ENCODE data around the gene TEX38.

TEX38 gene

GRCh38 chr1:46665983-46666382, 5.7 kb upstream of the TEX38 start:
- no peaks in the 10 kb centered on the region for H3K9me3 ChIP-seq
- in situ Hi-C loops (cut with MboI; ENCODE audit: low sequenced_read_pairs), result no loop called here
- H3K36me3 ChIP-seq (replicated peaks), result peaks cover 25% of the 10 kb centered on the region
- no peak overlapping the region for H3K4me3 ChIP-seq
- no peaks in the 10 kb centered on the region for H3K27me3 ChIP-seq (ENCODE audit: low read depth)
- DNase-seq (ENCODE audit: low spot score in 2 of 2), result no peak
- H3K4me1 ChIP-seq, result peaks cover 6% of the 10 kb centered on the region

GRCh38 chr1:46667782-46668760, 3.6 kb upstream of the TEX38 start, which contains the start of gene ATPAF1:
Gene ATPAF1, minus strand, starts transcription at chr1:46668364. Its CDS starts 42 bp downstream, at chr1:46668322.
- H3K36me3 ChIP-seq (replicated peaks), result peaks cover 23% of the 10 kb centered on the region
- peak; percentile 40 to 76 for DNase-seq (ENCODE audit: low spot score in 2 of 2)
- H3K4me3 ChIP-seq, result peak within 1 kb of the TSS; percentile 67
- H3K27me3 ChIP-seq (ENCODE audit: low read depth), result no peaks in the 10 kb centered on the region
- in situ Hi-C loops (cut with MboI; ENCODE audit: low sequenced_read_pairs), result no loop called here
- peaks cover 6% of the 10 kb centered on the region for H3K4me1 ChIP-seq
- H3K9me3 ChIP-seq, result no peaks in the 10 kb centered on the region

GRCh38 chr1:46670134-46670533, 1.5 kb upstream of the TEX38 start:
- DNase-seq (ENCODE audit: low spot score in 2 of 2), result no peak
- Histone ChIP-seq H3K9me3 (no peaks in the 10 kb centered on the region), H3K36me3 (replicated peaks) (peaks cover 5% of the 10 kb centered on the region), H3K27me3 (ENCODE audit: low read depth) (no peaks in the 10 kb centered on the region), H3K4me3 (no peak overlapping the region), H3K4me1 (peaks cover 8% of the 10 kb centered on the region)
- in situ Hi-C loops (cut with MboI; ENCODE audit: low sequenced_read_pairs), result no loop called here

GRCh38 chr1:46672696-46673095, 1.0 kb downstream of the TEX38 start:
- Histone ChIP-seq H3K4me1 (peaks cover 3% of the 10 kb centered on the region; the same call in 1 of the 2 replicates), H3K9me3 (no peaks in the 10 kb centered on the region), H3K36me3 (replicated peaks) (peaks cover 8% of the 10 kb centered on the region), H3K27me3 (ENCODE audit: low read depth) (no peaks in the 10 kb centered on the region), H3K4me3 (no peak overlapping the region)
- DNase-seq (ENCODE audit: low spot score in 2 of 2), result no peak
- in situ Hi-C loops (cut with MboI; ENCODE audit: low sequenced_read_pairs), result no loop called here

GRCh38 chr1:46673749-46674182, 2.1 kb downstream of the TEX38 start:
- Histone ChIP-seq H3K4me1 (peaks cover 3% of the 10 kb centered on the region; the same call in 1 of the 2 replicates), H3K9me3 (no peaks in the 10 kb centered on the region), H3K4me3 (no peak overlapping the region), H3K27me3 (ENCODE audit: low read depth) (no peaks in the 10 kb centered on the region), H3K36me3 (replicated peaks) (peaks cover 15% of the 10 kb centered on the region)
- no peak for DNase-seq (ENCODE audit: low spot score in 2 of 2)
- in situ Hi-C loops (cut with MboI; ENCODE audit: low sequenced_read_pairs), result no loop called here

- in situ Hi-C loops (cut with MboI; ENCODE audit: low sequenced_read_pairs), result no loop called here
- no peaks in the 10 kb centered on the region for H3K27me3 ChIP-seq (ENCODE audit: low read depth)
- H3K4me1 ChIP-seq, result peaks cover 3% of the 10 kb centered on the region; the same call in 1 of the 2 replicates
- H3K9me3 ChIP-seq, result no peaks in the 10 kb centered on the region
- no peak for DNase-seq (ENCODE audit: low spot score in 2 of 2)
- H3K4me3 ChIP-seq, result no peak overlapping the region
- H3K36me3 ChIP-seq (replicated peaks), result peaks cover 24% of the 10 kb centered on the region
Measured at GRCh38 chr1:46675549-46676314, 4.1 kb downstream of the TEX38 start.

- Histone ChIP-seq H3K36me3 (replicated peaks) (peaks cover 24% of the 10 kb centered on the region), H3K9me3 (no peaks in the 10 kb centered on the region), H3K4me3 (no peak overlapping the region), H3K4me1 (peaks cover 3% of the 10 kb centered on the region; the same call in 1 of the 2 replicates), H3K27me3 (ENCODE audit: low read depth) (no peaks in the 10 kb centered on the region)
- in situ Hi-C loops (cut with MboI; ENCODE audit: low sequenced_read_pairs), result no loop called here
- no peak for DNase-seq (ENCODE audit: low spot score in 2 of 2)
Measured at GRCh38 chr1:46676531-46676930, 4.9 kb downstream of the TEX38 start.

GRCh38 chr1:46677339-46677738, 5.7 kb downstream of the TEX38 start:
- Histone ChIP-seq H3K9me3 (no peaks in the 10 kb centered on the region), H3K27me3 (ENCODE audit: low read depth) (no peaks in the 10 kb centered on the region), H3K4me1 (peaks cover 3% of the 10 kb centered on the region; the same call in 1 of the 2 replicates), H3K4me3 (no peak overlapping the region), H3K36me3 (replicated peaks) (peaks cover 31% of the 10 kb centered on the region)
- DNase-seq (ENCODE audit: low spot score in 2 of 2), result no peak
- in situ Hi-C loops (cut with MboI; ENCODE audit: low sequenced_read_pairs), result no loop called here

GRCh38 chr1:46679789-46680573, 8.3 kb downstream of the TEX38 start:
- no peaks in the 10 kb centered on the region for H3K9me3 ChIP-seq
- no peaks in the 10 kb centered on the region; the same call in 1 of the 2 replicates for H3K4me1 ChIP-seq
- in situ Hi-C loops (cut with MboI; ENCODE audit: low sequenced_read_pairs), result no loop called here
- H3K4me3 ChIP-seq, result no peak overlapping the region
- DNase-seq (ENCODE audit: low spot score in 2 of 2), result no peak
- H3K27me3 ChIP-seq (ENCODE audit: low read depth), result no peaks in the 10 kb centered on the region
- peaks cover 57% of the 10 kb centered on the region for H3K36me3 ChIP-seq (replicated peaks)

- Histone ChIP-seq H3K36me3 (replicated peaks) (peaks cover 66% of the 10 kb centered on the region), H3K9me3 (no peaks in the 10 kb centered on the region), H3K4me3 (no peak overlapping the region), H3K27me3 (ENCODE audit: low read depth) (no peaks in the 10 kb centered on the region), H3K4me1 (no peaks in the 10 kb centered on the region)
- in situ Hi-C loops (cut with MboI; ENCODE audit: low sequenced_read_pairs), result no loop called here
- no peak for DNase-seq (ENCODE audit: low spot score in 2 of 2)
Measured at GRCh38 chr1:46681333-46682034, 9.8 kb downstream of the TEX38 start.

- no peaks in the 10 kb centered on the region for H3K9me3 ChIP-seq
- H3K4me3 ChIP-seq, result no peak overlapping the region
- H3K27me3 ChIP-seq (ENCODE audit: low read depth), result no peaks in the 10 kb centered on the region
- in situ Hi-C loops (cut with MboI; ENCODE audit: low sequenced_read_pairs), result no loop called here
- DNase-seq (ENCODE audit: low spot score in 2 of 2), result no peak
- peaks cover 71% of the 10 kb centered on the region for H3K36me3 ChIP-seq (replicated peaks)
- H3K4me1 ChIP-seq, result no peaks in the 10 kb centered on the region
Measured at GRCh38 chr1:46682064-46682463, 10.4 kb downstream of the TEX38 start.

GRCh38 chr1:46684670-46685069, 13.0 kb downstream of the TEX38 start:
- Histone ChIP-seq H3K36me3 (replicated peaks) (peaks cover 87% of the 10 kb centered on the region), H3K4me1 (no peaks in the 10 kb centered on the region), H3K27me3 (ENCODE audit: low read depth) (no peaks in the 10 kb centered on the region), H3K4me3 (no peak overlapping the region), H3K9me3 (no peaks in the 10 kb centered on the region)
- DNase-seq (ENCODE audit: low spot score in 2 of 2), result no peak
- in situ Hi-C loops (cut with MboI; ENCODE audit: low sequenced_read_pairs), result no loop called here

- no peak overlapping the region for H3K4me3 ChIP-seq
Measured at GRCh38 chr1:46686255-46686654, 14.6 kb downstream of the TEX38 start.

More at GRCh38 chr1:46686255-46686654, 14.6 kb downstream of the TEX38 start:
- no peaks in the 10 kb centered on the region for H3K27me3 ChIP-seq (ENCODE audit: low read depth)
- H3K9me3 ChIP-seq, result no peaks in the 10 kb centered on the region
- no peak for DNase-seq (ENCODE audit: low spot score in 2 of 2)
- peaks cover 94% of the 10 kb centered on the region for H3K36me3 ChIP-seq (replicated peaks)
- in situ Hi-C loops (cut with MboI; ENCODE audit: low sequenced_read_pairs), result no loop called here
- no peaks in the 10 kb centered on the region for H3K4me1 ChIP-seq

Data from HAP-1 (cell line).